IPS DF 6.9 (cell line): ENCODE measurements around the gene OR4A5.
"Not testable (repeated sequence)": the region's sequence is repeated elsewhere in the genome, so short reads cannot be mapped to it uniquely, and the experiment has no call there.

Experiments
- DNase-seq: peaks from one replicate; pipeline ENCODE4 v3.0.0-alpha.2; 2013; ENCODE audit warnings: low read depth, low spot score
- H3K27ac ChIP-seq: one replicate; pipeline ENCODE4 v1.5.1; 2013; ENCODE audit warnings: low read length, control low read depth
- H3K27me3 ChIP-seq: 2 replicates; pipeline ENCODE4 v1.6.1; 2013; ENCODE audit warnings: mild to moderate bottlenecking, low read length; ENCODE audit not compliant: control insufficient read depth, insufficient read depth
- H3K36me3 ChIP-seq: 2 replicates; pipeline ENCODE4 v1.6.1; 2013; ENCODE audit warnings: low read length; ENCODE audit not compliant: control insufficient read depth, insufficient read depth
- H3K4me1 ChIP-seq: 2 replicates; pipeline ENCODE4 v1.6.1; 2013; ENCODE audit warnings: low read length; ENCODE audit not compliant: control insufficient read depth, insufficient read depth
- H3K4me3 ChIP-seq: 2 replicates; pipeline ENCODE4 v1.5.1; 2013; ENCODE audit warnings: mild to moderate bottlenecking, low read length
- H3K9me3 ChIP-seq: 2 replicates; pipeline ENCODE4 v1.6.1; 2013; ENCODE audit warnings: low read length, inconsistent platforms; ENCODE audit not compliant: control insufficient read depth, insufficient read depth
- WGBS: extraction: QIAGEN DNeasy Blood & Tissue Kit; methylation state at CpG from one replicate; pipeline ENCODE4 v1.1.7; 2013; ENCODE audit warnings: mixed read lengths, missing lambda C conversion rate; ENCODE audit not compliant: insufficient read length, insufficient coverage; 5-methylcytosine and 5-hydroxymethylcytosine counted together

Gene OR4A5, protein sequence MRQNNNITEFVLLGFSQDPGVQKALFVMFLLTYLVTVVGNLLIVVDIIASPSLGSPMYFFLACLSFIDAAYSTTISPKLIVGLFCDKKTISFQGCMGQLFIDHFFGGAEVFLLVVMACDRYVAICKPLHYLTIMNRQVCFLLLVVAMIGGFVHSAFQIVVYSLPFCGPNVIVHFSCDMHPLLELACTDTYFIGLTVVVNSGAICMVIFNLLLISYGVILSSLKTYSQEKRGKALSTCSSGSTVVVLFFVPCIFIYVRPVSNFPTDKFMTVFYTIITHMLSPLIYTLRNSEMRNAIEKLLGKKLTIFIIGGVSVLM

DNA sequence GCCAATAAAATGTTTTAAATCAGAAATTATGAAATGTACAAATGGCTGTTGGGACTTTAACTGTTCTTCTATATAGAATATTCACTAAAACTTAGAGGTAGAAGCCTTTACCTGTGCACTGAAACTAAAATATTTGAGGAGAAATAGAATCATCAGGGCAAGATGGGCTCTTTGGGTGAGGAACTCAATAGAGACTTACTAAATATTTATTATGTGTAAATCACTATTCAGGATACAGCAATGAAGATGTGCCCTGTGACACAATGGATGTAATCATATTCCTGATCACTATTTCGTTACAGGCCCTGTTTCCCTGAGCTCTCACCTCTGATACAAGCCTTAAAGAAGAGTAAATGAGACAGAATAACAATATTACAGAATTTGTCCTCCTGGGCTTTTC lies at the start of gene OR4A5:
Gene OR4A5, plus strand, starts transcription at position 301 of the 400 bp plus-strand sequence. Its CDS starts 53 bp downstream, at position 354.
- H3K4me3 ChIP-seq, H3K27me3 ChIP-seq, H3K36me3 ChIP-seq, H3K9me3 ChIP-seq, H3K27ac ChIP-seq, DNase-seq, H3K4me1 ChIP-seq: not testable (repeated sequence)
- WGBS, result no CpG with 5 or more reads among the region's 1 CpG

DNA sequence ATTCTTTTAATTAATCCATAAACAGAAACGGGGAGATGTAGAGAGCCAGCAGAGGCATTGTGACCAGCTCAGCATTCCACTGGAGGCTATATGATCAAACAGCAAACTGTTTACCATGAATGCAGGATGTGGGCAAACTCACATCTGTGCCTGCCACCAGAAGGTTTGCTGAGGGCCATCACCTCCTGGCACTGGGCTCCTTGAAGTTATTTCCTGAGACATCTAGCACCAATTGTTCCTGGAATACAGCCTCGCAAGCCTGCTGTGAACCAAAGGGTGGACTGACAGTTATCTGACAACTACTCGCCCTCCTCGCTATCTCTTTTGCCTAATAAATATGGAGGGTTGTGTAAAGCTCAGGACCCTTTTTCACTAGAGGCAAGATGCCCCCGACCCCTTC lies 13.5 kb downstream of the OR4A5 start:
- H3K27ac ChIP-seq, H3K9me3 ChIP-seq, H3K36me3 ChIP-seq, H3K4me1 ChIP-seq, DNase-seq, H3K4me3 ChIP-seq, H3K27me3 ChIP-seq: not testable (repeated sequence)
- no CpG with 5 or more reads among the region's 5 CpGs for WGBS
